T-helper 17 cell (primary cell): ENCODE results near the gene RABGEF1. TPM values are rescaled to one million over a fixed set of nuclear protein-coding genes. Genes with fewer than 3 reads are reported as not detected.
A peak's percentile ranks its signal among the peaks of the same experiment; 100 is the strongest.
"Not testable (repeated sequence)": the region's sequence is repeated elsewhere in the genome, so short reads cannot be mapped to it uniquely, and the experiment has no call there.

Source experiments
- ATAC-seq: fragments of 150-1000 bp; cut with Tn5 transposase; 2 replicates; pipeline ENCODE4 v1.10.0; 2021; ENCODE audit warnings: mild to moderate bottlenecking, moderate library complexity
- DNase-seq, 3 donors: peaks; one replicate each; pipeline versions ENCODE4 v3.0.0 to v3.0.0-alpha.2; 2020 to 2021
- H3K9me3 ChIP-seq: one replicate; pipeline ENCODE4 v1.7.0; 2013; ENCODE audit warnings: low read length, mild to moderate bottlenecking; ENCODE audit not compliant: control insufficient read depth, poor library complexity, severe bottlenecking
- H3K27ac Mint-ChIP-seq: one replicate; pipeline ENCODE4 v1.8.0; 2022; ENCODE audit warnings: mild to moderate bottlenecking, moderate library complexity, mixed read lengths
- H3K27me3 Mint-ChIP-seq: one replicate; pipeline ENCODE4 v1.8.0; 2022; ENCODE audit warnings: mixed read lengths
- H3K36me3 Mint-ChIP-seq: one replicate; pipeline ENCODE4 v1.8.0; 2022; ENCODE audit warnings: low read depth, mixed read lengths
- H3K4me1 Mint-ChIP-seq: one replicate; pipeline ENCODE4 v1.8.0; 2022; ENCODE audit warnings: mild to moderate bottlenecking, mixed read lengths
- H3K4me3 Mint-ChIP-seq: one replicate; pipeline ENCODE4 v1.8.0; 2022; ENCODE audit warnings: mild to moderate bottlenecking, moderate library complexity, mixed read lengths
- total RNA-seq, 4 donors: library from RNA in 2 of 4; stranded (reverse) in 2 of 4; gene quantifications; one replicate each; pipeline ENCODE4 v1.2.3 and lab custom pipeline; 2022 to 2026

The RABGEF1 gene
- total RNA-seq, 2 donors from 2014 or later = 24.4 to 28.3 TPM

DNA sequence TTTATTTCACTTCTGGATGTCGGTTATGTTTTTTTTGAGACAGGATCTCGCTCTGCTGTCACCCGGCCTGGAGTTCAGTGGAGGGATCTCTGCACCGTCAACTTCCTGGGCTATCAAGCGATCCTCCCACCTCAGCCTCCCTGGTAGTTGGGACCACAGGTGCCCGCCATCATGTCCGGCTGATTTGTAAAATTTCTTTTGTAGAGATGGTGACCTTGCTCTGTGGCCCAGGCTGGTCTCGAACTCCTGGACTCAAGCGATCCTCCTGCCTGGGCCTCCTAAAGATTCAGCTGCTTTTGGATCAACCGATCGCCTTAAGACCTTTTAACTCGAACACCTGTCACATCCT lies 606 bp upstream of the RABGEF1 start:
- no peaks in the 10 kb centered on the region for H3K9me3 ChIP-seq
- Mint-ChIP-seq H3K27me3 (no peaks in the 10 kb centered on the region), H3K36me3 (peaks cover 3% of the 10 kb centered on the region), H3K27ac (peak overlapping the region; percentile 98), H3K4me1 (peaks cover 17% of the 10 kb centered on the region), H3K4me3 (peak overlapping the region; percentile 95)
- DNase-seq = peak in 1 of 3 donors; percentile 10
- no peak for ATAC-seq

DNA sequence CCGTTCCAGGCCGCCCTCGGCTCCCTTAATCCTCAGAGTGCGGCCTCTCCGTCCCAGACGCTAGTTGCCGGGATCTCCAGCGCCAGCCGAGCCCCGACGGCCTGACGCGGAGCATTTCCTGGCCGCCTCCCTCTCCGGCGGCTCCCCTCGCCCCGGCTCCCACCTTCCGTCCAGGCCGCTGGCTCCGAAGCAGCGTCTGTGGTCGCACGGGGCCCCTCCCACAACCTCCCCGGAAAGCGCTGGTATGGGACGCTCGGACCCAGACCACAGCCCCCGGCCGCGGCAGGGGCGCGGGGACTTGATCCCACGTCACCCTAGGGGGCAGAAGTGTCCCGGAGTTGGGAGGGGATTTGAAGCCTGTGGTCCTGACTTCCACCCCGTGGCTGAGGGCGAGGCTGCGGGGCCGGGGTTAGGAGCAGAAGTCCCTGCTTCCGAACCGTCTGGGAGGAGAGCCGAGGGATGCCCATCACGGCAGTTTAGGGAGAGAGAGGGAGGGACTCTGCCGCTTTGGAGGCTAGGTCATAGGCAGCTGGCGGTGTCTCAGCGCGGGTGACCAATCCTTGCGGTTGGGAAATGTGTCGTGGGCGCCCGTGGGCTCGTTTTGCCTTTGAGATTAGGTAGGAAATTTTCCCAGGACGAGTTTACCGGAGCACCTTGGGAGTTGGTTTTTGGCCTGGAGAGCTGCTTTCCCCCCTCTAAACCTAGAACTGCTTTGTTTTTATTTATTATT lies 612 bp downstream of the RABGEF1 start:
- H3K27ac Mint-ChIP-seq = peak overlapping the region; percentile 98
- H3K4me3 Mint-ChIP-seq = peak overlapping the region; percentile 95
- peaks cover 17% of the 10 kb centered on the region for H3K4me1 Mint-ChIP-seq
- DNase-seq = peak; percentile 27 to 29 (median 29)
- H3K36me3 Mint-ChIP-seq, H3K27me3 Mint-ChIP-seq, H3K9me3 ChIP-seq: not testable (repeated sequence)
- ATAC-seq = peak; percentile 9

DNA sequence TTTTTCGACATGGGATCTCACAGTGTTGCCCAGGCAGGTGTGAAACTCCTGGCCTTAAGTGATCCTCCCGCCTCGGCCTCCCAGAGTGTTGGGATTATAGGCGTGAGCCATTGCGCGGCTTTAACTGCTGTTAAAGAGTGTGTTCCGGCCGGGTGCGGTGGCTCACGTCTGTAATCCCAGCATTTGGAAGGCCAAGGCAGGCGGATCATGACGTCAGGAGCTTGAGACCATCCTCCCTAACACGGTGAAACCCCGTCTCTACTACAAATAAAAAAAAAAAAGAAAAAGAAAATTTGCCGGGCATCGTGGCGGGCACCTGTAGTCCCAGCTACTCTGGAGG lies 1.1 kb downstream of the RABGEF1 start:
- Mint-ChIP-seq H3K27me3 (no peaks in the 10 kb centered on the region), H3K36me3 (no peaks in the 10 kb centered on the region), H3K4me1 (peaks cover 17% of the 10 kb centered on the region), H3K27ac (peak overlapping the region; percentile 98), H3K4me3 (peak overlapping the region; percentile 95)
- no peak for ATAC-seq
- no peaks in the 10 kb centered on the region for H3K9me3 ChIP-seq
- no peak for DNase-seq

DNA sequence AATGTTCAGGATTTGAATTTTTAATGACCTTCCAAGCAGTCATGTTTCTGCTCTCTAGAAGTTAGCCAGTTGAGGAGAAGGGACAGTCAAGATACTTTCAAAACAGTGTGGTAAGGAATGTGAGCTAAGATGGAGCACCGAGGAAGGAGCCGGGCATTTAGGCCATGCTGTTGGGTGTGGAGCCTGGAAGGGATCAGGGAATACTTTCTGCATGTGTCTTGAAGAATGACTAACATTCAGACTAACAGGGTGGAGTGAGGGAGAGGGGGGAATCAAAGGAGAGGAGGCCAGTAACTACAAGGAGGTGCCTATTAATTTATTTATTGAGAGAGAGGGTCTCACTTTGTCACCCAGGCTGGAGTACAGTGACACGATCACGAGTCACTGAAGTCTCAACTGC lies 1.8 kb downstream of the RABGEF1 start:
- not testable (repeated sequence) for H3K9me3 ChIP-seq, DNase-seq, ATAC-seq, H3K36me3 Mint-ChIP-seq, H3K27me3 Mint-ChIP-seq
- H3K27ac Mint-ChIP-seq = peak overlapping the region; percentile 98
- peak overlapping the region; percentile 31 for H3K4me3 Mint-ChIP-seq
- peaks cover 17% of the 10 kb centered on the region for H3K4me1 Mint-ChIP-seq

- H3K4me3 Mint-ChIP-seq = no peak overlapping the region
Measured at GRCh38 chr7:66743920-66744319, 3.4 kb downstream of the RABGEF1 start.

DNA sequence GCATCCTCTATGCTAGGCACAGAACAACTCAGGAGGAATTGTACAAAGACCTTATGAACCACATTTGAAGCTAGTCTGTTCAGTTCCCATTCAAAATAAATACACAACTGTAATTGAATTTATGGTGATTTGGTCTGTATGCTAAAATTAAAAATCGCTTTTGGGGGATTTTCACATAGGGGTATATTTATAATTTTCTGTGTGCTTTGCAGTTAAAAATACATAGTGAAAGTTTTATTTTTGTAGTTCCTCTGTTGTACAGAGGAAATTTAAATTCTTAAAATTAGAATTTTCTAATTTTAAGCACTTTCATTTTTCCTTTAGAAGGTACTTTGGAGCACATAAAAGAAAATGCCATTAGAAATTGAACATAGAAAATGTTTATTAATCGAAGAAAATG lies 6.9 kb downstream of the RABGEF1 start:
- Mint-ChIP-seq H3K36me3 (no peaks in the 10 kb centered on the region), H3K27ac (no peak overlapping the region), H3K4me3 (no peak overlapping the region), H3K4me1 (peaks cover 26% of the 10 kb centered on the region), H3K27me3 (no peaks in the 10 kb centered on the region)
- H3K9me3 ChIP-seq = no peaks in the 10 kb centered on the region
- DNase-seq (no peak), ATAC-seq (no peak)

More at GRCh38 chr7:66743920-66744319, 3.4 kb downstream of the RABGEF1 start:
- no peak for ATAC-seq
- H3K9me3 ChIP-seq = no peaks in the 10 kb centered on the region
- Mint-ChIP-seq H3K27me3 (no peaks in the 10 kb centered on the region), H3K27ac (no peak overlapping the region), H3K4me1 (peaks cover 25% of the 10 kb centered on the region), H3K36me3 (no peaks in the 10 kb centered on the region)
- no peak for DNase-seq

GRCh38 chr7:66747881-66748511 lies 7.5 kb downstream of the RABGEF1 start:
- H3K27ac Mint-ChIP-seq = no peak overlapping the region
- DNase-seq (no peak), ATAC-seq (no peak)
- no peak overlapping the region for H3K4me3 Mint-ChIP-seq
- no peaks in the 10 kb centered on the region for H3K36me3 Mint-ChIP-seq
- peaks cover 26% of the 10 kb centered on the region for H3K4me1 Mint-ChIP-seq
- H3K9me3 ChIP-seq = no peaks in the 10 kb centered on the region
- H3K27me3 Mint-ChIP-seq = no peaks in the 10 kb centered on the region

DNA sequence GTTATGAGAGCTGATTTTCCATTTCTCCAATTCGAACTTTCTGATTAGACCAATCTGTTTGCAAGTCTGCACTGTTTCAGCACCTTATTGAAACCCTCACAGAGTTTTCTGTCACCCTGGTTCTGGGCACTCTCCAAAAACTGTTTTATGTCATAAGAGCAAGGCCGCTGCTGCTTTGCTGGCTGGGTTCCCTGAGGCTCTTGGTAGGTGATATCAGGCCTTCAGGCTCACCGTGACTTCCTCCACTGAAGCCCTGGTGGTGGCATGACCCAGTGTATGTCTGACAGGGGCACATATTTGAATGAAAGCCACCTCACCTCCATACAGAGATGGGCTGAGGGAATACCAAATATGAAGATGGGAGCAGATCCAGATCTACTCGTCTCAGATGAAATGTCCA lies 8.3 kb downstream of the RABGEF1 start:
- no peaks in the 10 kb centered on the region for H3K27me3 Mint-ChIP-seq

DNA sequence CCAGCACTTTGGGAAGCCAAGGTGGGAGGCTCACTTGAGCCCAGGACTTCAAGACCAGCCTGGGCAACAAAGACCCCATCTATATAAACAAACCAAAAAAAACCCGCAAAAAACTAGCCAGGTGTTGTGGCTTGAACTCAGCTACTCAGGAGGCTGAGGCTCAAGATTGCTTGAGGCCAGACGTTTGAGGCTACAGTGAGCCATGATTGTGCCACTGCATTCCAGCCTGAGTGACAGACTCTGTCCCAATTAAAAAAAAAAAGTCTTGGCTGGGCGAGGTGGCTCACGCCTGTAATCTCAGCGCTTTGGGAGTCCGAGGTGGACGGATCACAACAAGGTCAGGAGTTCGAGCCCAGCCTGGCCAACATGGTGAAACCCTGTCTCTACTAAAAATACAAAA lies 11.4 kb downstream of the RABGEF1 start:
- no peaks in the 10 kb centered on the region for H3K27me3 Mint-ChIP-seq
- no peaks in the 10 kb centered on the region for H3K36me3 Mint-ChIP-seq
- H3K4me1 Mint-ChIP-seq = peaks cover 27% of the 10 kb centered on the region
- peak overlapping the region; percentile 16 for H3K27ac Mint-ChIP-seq
- no peak overlapping the region for H3K4me3 Mint-ChIP-seq
- no peak for ATAC-seq
- no peak for DNase-seq
- no peaks in the 10 kb centered on the region for H3K9me3 ChIP-seq

More for the DNA sequence above, 8.3 kb downstream of the RABGEF1 start:
- Mint-ChIP-seq H3K27ac (no peak overlapping the region), H3K4me3 (no peak overlapping the region), H3K4me1 (peaks cover 24% of the 10 kb centered on the region), H3K36me3 (no peaks in the 10 kb centered on the region)
- ATAC-seq = no peak
- no peaks in the 10 kb centered on the region for H3K9me3 ChIP-seq
- DNase-seq = no peak

GRCh38 chr7:66754541-66754940 lies 14.0 kb downstream of the RABGEF1 start:
- Mint-ChIP-seq H3K27me3 (no peaks in the 10 kb centered on the region), H3K36me3 (no peaks in the 10 kb centered on the region), H3K4me3 (no peak overlapping the region), H3K27ac (no peak overlapping the region), H3K4me1 (peaks cover 33% of the 10 kb centered on the region)
- no peaks in the 10 kb centered on the region for H3K9me3 ChIP-seq
- no peak for ATAC-seq
- no peak for DNase-seq

DNA sequence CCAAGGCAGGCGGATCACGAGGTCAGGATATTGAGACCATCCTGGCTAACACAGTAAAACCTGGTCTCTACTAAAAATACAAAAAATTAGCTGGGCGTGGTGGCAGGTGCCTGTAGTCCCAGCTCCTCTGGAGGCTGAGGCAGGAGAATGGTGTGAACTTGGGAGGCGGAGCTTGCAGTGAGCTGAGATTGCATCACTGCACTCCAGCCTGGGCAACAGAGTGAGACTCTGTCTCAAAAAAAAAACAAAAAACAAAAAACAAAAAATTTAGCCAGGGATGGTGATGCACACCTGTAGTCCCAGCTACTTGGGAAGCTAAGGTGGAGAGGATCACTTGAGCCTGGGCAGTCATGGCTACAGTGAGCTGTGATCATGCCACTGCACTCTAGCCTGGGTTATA lies 14.5 kb downstream of the RABGEF1 start:
- H3K36me3 Mint-ChIP-seq, ATAC-seq, H3K27me3 Mint-ChIP-seq, H3K27ac Mint-ChIP-seq, DNase-seq, H3K4me3 Mint-ChIP-seq, H3K9me3 ChIP-seq: not testable (repeated sequence)
- peaks cover 32% of the 10 kb centered on the region for H3K4me1 Mint-ChIP-seq

DNA sequence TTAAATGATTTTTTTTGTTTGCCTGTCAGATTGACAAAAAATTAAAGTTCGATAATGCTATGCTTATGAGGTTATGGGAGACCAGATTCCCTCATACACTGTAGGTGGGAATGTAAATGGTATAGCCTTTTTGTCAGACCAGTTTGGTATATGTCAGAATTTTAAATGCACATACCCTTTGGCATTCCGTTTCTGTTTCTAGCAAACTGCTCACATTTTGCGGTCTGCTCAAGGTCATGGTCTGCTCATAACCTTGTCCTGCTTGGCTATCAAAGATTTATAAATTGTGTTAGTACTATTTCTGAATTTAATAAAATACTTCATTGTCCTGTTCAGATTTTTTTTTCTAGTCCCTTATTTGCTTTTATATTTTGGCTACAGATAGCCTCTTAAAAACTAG lies 15.7 kb downstream of the RABGEF1 start:
- DNase-seq, ATAC-seq, H3K36me3 Mint-ChIP-seq, H3K27ac Mint-ChIP-seq, H3K27me3 Mint-ChIP-seq, H3K9me3 ChIP-seq, H3K4me3 Mint-ChIP-seq: not testable (repeated sequence)
- peaks cover 27% of the 10 kb centered on the region for H3K4me1 Mint-ChIP-seq

DNA sequence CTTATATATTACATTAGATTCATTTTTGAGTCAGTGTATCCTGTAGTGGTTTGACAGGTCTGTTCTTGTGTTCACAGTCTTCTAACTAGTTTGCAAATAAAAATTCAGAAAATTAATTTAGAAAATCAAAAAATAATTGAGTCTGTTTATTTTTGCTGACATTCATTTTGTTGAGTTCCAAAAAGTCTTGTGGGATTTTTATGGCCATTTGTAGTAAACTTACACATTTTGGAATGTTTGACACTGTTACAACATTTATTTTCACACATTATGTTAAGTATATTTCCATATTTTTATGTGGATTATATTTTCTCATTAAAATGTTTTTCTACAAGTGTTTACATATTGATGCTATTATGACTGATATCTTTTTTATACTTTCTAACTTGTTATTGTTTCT lies 16.4 kb downstream of the RABGEF1 start:
- Mint-ChIP-seq H3K4me1 (peaks cover 24% of the 10 kb centered on the region), H3K27ac (no peak overlapping the region), H3K36me3 (peaks cover 2% of the 10 kb centered on the region), H3K27me3 (no peaks in the 10 kb centered on the region), H3K4me3 (no peak overlapping the region)
- no peaks in the 10 kb centered on the region for H3K9me3 ChIP-seq
- ATAC-seq (no peak), DNase-seq (no peak)

DNA sequence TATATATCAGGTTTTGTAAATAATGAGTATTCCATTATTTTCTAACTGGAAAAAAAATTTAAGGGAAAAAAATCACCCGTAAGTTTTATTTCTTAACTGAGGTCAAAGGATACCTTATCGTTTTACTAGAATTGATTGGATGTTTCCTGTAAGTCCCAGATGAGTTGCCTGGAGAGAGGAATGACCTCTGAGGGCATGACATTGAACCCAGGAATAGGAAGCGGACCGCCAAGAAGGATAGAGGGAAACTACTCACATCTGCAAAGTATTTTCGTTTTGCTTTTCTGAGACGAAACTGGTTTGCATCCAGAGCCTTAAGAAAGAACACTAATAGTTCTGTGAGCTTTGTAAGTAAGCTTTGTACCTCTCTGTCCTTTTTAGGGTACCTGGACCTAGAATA lies 17.4 kb downstream of the RABGEF1 start:
- no peak for ATAC-seq
- no peak for DNase-seq
- Mint-ChIP-seq H3K4me1 (peaks cover 21% of the 10 kb centered on the region), H3K27ac (no peak overlapping the region), H3K36me3 (peaks cover 2% of the 10 kb centered on the region), H3K27me3 (no peaks in the 10 kb centered on the region), H3K4me3 (no peak overlapping the region)
- no peaks in the 10 kb centered on the region for H3K9me3 ChIP-seq
